Measurements from ENCODE around the gene IQSEC2.

The IQSEC2 gene

GRCh38 chrX:53266914-53267313 is 14.5 kb downstream of the IQSEC2 start:
- no peak for DNase-seq

- peak; percentile 78 for DNase-seq
Measured at GRCh38 chrX:53265771-53266574, 15.4 kb downstream of the IQSEC2 start.

- DNase-seq: peak; percentile 60
Measured at GRCh38 chrX:53263597-53264094, 17.7 kb downstream of the IQSEC2 start.

- peak; percentile 61 for DNase-seq
Measured at GRCh38 chrX:53262918-53263394, 18.4 kb downstream of the IQSEC2 start.

- no peak for DNase-seq
Measured at GRCh38 chrX:53262189-53262917, 19.0 kb downstream of the IQSEC2 start.

GRCh38 chrX:53261355-53261972 is 19.9 kb downstream of the IQSEC2 start:
- peak; percentile 10 for DNase-seq

GRCh38 chrX:53260836-53261235 is 20.5 kb downstream of the IQSEC2 start:
- no peak for DNase-seq

GRCh38 chrX:53257670-53258423 is 23.5 kb downstream of the IQSEC2 start:
- DNase-seq: no peak

- no peak for DNase-seq
Measured at GRCh38 chrX:53257166-53257565, 24.2 kb downstream of the IQSEC2 start.

- DNase-seq: no peak
Measured at GRCh38 chrX:53256446-53257041, 24.8 kb downstream of the IQSEC2 start.

- DNase-seq: no peak
Measured at GRCh38 chrX:53255738-53256191, 25.6 kb downstream of the IQSEC2 start.

GRCh38 chrX:53254570-53255461 is 26.6 kb downstream of the IQSEC2 start:
- DNase-seq: no peak

GRCh38 chrX:53253293-53254020 is 27.9 kb downstream of the IQSEC2 start:
- DNase-seq: no peak

GRCh38 chrX:53251307-53251706 is 30.1 kb downstream of the IQSEC2 start:
- DNase-seq: peak; percentile 4

GRCh38 chrX:53250556-53250955 is 30.8 kb downstream of the IQSEC2 start:
- no peak for DNase-seq

GRCh38 chrX:53249408-53250042 is 31.9 kb downstream of the IQSEC2 start:
- no peak for DNase-seq

- DNase-seq: no peak
Measured at GRCh38 chrX:53247928-53248327, 33.5 kb downstream of the IQSEC2 start.

GRCh38 chrX:53246231-53246630 is 35.2 kb downstream of the IQSEC2 start:
- no peak for DNase-seq

GRCh38 chrX:53244610-53245009 is 36.8 kb downstream of the IQSEC2 start:
- no peak for DNase-seq

- no peak for DNase-seq
Measured at GRCh38 chrX:53242310-53242709, 39.1 kb downstream of the IQSEC2 start.
